Heart left ventricle (tissue), 13 donors: ENCODE measurements around the gene SBNO1.

ENCODE experiments used
- POLR2A ChIP-seq, 2 donors: fragments of 450-650 bp; IDR thresholded peaks; one replicate each; pipeline ENCODE4 v1.6.1; 2017; ENCODE audit warnings: antibody characterized with exemption in 2 of 2, mild to moderate bottlenecking in 2 of 2, moderate library complexity in 2 of 2
- TF ChIP-seq, protein P1 (sequence below), 12 donors: fragments of 200-600 bp; sonication (generic) in 4 of 12; IDR thresholded peaks; one replicate each; pipeline versions ENCODE4 v1.5.0 to v1.8.0; 2018 to 2022; ENCODE audit warnings: antibody characterized with exemption in 12 of 12, mild to moderate bottlenecking in 5 of 12
- donor health status: ischemic (EF 13 %, LVEDD 7.1; RV severe dilation, severe dysfunction).
- donor health status: DM: no; HTN: yes; CAD: no.
- donor health status: DM: no; HTN: no; CAD: no.
- donor health status: ischemic (EF 25% LVEDD 6.9; RV normal size, moderate dysfunction).
- donor health status: ischemic (EF 25% LVEDD 5.7; RV mildly dilated, moderate dysfunction).
- donor health status: ischemic (EF 35%, LVEDD 5.7; RV mildly dilated, moderate dysfunction).
- donor health status: nonischemic (EF 11% LVEDD 7.7; RV severe dilation, severe dysfunction).
- donor health status: DM: yes; HTN: yes; CAD: no.
- donor health status: PGD.
- donor health status: ischemic (EF 29% LVEDD 5.4; RV normal size, mild dysfunction).
- donor health status: nonischemic (EF 23%, LVEDD 6.1; RV moderate dilation, normal function).

DNA sequence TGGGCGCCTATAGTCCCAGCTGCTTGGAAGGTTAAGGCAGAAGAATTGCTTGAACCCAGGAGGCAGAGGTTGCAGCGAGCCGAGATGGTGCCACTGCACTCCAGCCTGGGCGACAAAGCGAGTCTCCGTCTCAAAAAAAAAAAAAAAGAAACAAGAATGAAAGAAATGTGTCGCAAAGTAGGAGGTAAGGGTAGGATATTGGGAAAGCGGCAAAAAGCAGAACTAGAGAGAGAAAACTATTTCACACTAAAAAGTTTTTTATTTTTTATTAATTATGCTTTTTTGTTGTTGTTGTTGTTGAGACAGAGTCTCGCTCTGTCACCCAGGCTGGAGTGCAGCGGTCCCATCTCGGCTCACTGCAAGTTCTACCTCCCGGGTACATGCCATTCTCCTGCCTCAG, 17.7 kb downstream of the SBNO1 start:
- TF ChIP-seq, protein P1, sequence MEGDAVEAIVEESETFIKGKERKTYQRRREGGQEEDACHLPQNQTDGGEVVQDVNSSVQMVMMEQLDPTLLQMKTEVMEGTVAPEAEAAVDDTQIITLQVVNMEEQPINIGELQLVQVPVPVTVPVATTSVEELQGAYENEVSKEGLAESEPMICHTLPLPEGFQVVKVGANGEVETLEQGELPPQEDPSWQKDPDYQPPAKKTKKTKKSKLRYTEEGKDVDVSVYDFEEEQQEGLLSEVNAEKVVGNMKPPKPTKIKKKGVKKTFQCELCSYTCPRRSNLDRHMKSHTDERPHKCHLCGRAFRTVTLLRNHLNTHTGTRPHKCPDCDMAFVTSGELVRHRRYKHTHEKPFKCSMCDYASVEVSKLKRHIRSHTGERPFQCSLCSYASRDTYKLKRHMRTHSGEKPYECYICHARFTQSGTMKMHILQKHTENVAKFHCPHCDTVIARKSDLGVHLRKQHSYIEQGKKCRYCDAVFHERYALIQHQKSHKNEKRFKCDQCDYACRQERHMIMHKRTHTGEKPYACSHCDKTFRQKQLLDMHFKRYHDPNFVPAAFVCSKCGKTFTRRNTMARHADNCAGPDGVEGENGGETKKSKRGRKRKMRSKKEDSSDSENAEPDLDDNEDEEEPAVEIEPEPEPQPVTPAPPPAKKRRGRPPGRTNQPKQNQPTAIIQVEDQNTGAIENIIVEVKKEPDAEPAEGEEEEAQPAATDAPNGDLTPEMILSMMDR (IDR thresholded peaks at IDR 0.05), result no peak
- no peak for TF ChIP-seq POLR2A (IDR thresholded peaks at IDR 0.05)
